ENCODE results near the gene ABCA3.
A peak's percentile ranks its signal among the peaks of the same experiment; 100 is the strongest.
"Not testable (repeated sequence)": the region's sequence is repeated elsewhere in the genome, so short reads cannot be mapped to it uniquely, and the experiment has no call there.

ABCA3 gene

GRCh38 chr16:2257726-2258125 lies 82.8 kb downstream of the ABCA3 start:
- DNase-seq (ENCODE audit: low read depth in 2 of 2, low spot score in 1 of 2), result no peak

- DNase-seq (ENCODE audit: low read depth in 2 of 2, low spot score in 1 of 2), result no peak
Measured at GRCh38 chr16:2256531-2257140, 83.9 kb downstream of the ABCA3 start.

- no peak for DNase-seq (ENCODE audit: low read depth in 2 of 2, low spot score in 1 of 2)
Measured at GRCh38 chr16:2253293-2253692, 87.2 kb downstream of the ABCA3 start.

- DNase-seq (ENCODE audit: low read depth in 2 of 2, low spot score in 1 of 2), result no peak
Measured at GRCh38 chr16:2252806-2253148, 87.8 kb downstream of the ABCA3 start.

- DNase-seq (ENCODE audit: low read depth in 2 of 2, low spot score in 1 of 2), result peak; percentile 63 to 66
Measured at GRCh38 chr16:2251296-2252111, 89.0 kb downstream of the ABCA3 start, which contains the start of gene ECI1. Gene ECI1, minus strand, starts transcription at chr16:2251587. Its CDS starts 21 bp downstream, at chr16:2251566.

GRCh38 chr16:2250652-2251295 lies 89.8 kb downstream of the ABCA3 start:
- DNase-seq (ENCODE audit: low read depth in 2 of 2, low spot score in 1 of 2), result no peak

- DNase-seq (ENCODE audit: low read depth in 2 of 2, low spot score in 1 of 2), result no peak
Measured at GRCh38 chr16:2246301-2246885, 94.1 kb downstream of the ABCA3 start.

GRCh38 chr16:2244926-2245795 lies 95.4 kb downstream of the ABCA3 start:
- no peak for DNase-seq (ENCODE audit: low read depth in 2 of 2, low spot score in 1 of 2)

- DNase-seq (ENCODE audit: low read depth in 2 of 2, low spot score in 1 of 2), result no peak
Measured at GRCh38 chr16:2244301-2244700, 96.2 kb downstream of the ABCA3 start.

GRCh38 chr16:2243781-2244180 lies 96.7 kb downstream of the ABCA3 start:
- DNase-seq (ENCODE audit: low read depth in 2 of 2, low spot score in 1 of 2), result no peak

GRCh38 chr16:2243031-2243528 lies 97.4 kb downstream of the ABCA3 start:
- DNase-seq (ENCODE audit: low read depth in 2 of 2, low spot score in 1 of 2), result no peak

GRCh38 chr16:2242598-2242997 lies 97.9 kb downstream of the ABCA3 start:
- no peak for DNase-seq (ENCODE audit: low read depth in 2 of 2, low spot score in 1 of 2)

GRCh38 chr16:2240331-2240730 lies 100.2 kb downstream of the ABCA3 start:
- not testable (repeated sequence) for DNase-seq (ENCODE audit: low read depth in 2 of 2, low spot score in 1 of 2)

GRCh38 chr16:2238838-2239675 lies 101.5 kb downstream of the ABCA3 start:
- no peak for DNase-seq (ENCODE audit: low read depth in 2 of 2, low spot score in 1 of 2)

- no peak for DNase-seq (ENCODE audit: low read depth in 2 of 2, low spot score in 1 of 2)
Measured at GRCh38 chr16:2238150-2238837, 102.2 kb downstream of the ABCA3 start.

GRCh38 chr16:2237493-2238149 lies 102.9 kb downstream of the ABCA3 start:
- no peak for DNase-seq (ENCODE audit: low read depth in 2 of 2, low spot score in 1 of 2)

- no peak for DNase-seq (ENCODE audit: low read depth in 2 of 2, low spot score in 1 of 2)
Measured at GRCh38 chr16:2237102-2237482, 103.4 kb downstream of the ABCA3 start.

- DNase-seq (ENCODE audit: low read depth in 2 of 2, low spot score in 1 of 2), result no peak
Measured at GRCh38 chr16:2236337-2237101, 104.0 kb downstream of the ABCA3 start, which contains the start of gene DNASE1L2. Gene DNASE1L2, plus strand, starts transcription at chr16:2236444. Its CDS starts 373 bp downstream, at chr16:2236817.
